ENCODE data around the gene NDFIP2.

- TF ChIP-seq EZH2 (IDR thresholded peaks at IDR 0.05; ENCODE audit: borderline replicate concordance, low read length) (no peak), CTCF (conservative IDR thresholded peaks at IDR 0.05 in 1 of 2, IDR thresholded peaks at IDR 0.05 in 1 of 2; ENCODE audit: extremely low read depth in 1 of 2, insufficient read depth in 1 of 2, low read depth in 1 of 2, low read length in 2 of 2) (no peak)
Observed at GRCh38 chr13:79479882-79480281, 1.1 kb upstream of the NDFIP2 start.
